Thyroid gland (tissue), 4 donors: Measurements from ENCODE around the gene IFT122.

Source experiments
- POLR2A ChIP-seq, 2 donors: fragments of 450-650 bp; IDR thresholded peaks; one replicate each; pipeline ENCODE4 v1.6.1; 2017; ENCODE audit warnings: antibody characterized with exemption in 2 of 2, mild to moderate bottlenecking in 2 of 2, moderate library complexity in 1 of 2
- TF ChIP-seq, protein P1 (sequence below), 6 experiments: fragments of 200-600 bp in 3 of 6; fragments of 450-650 bp in 3 of 6; sonication (generic) in 3 of 6; IDR thresholded peaks; one replicate each; pipeline ENCODE4 v1.5.1; 2016 to 2019; ENCODE audit warnings: antibody characterized with exemption in 6 of 6, mild to moderate bottlenecking in 2 of 6, inconsistent platforms in 1 of 6, moderate library complexity in 1 of 6

DNA sequence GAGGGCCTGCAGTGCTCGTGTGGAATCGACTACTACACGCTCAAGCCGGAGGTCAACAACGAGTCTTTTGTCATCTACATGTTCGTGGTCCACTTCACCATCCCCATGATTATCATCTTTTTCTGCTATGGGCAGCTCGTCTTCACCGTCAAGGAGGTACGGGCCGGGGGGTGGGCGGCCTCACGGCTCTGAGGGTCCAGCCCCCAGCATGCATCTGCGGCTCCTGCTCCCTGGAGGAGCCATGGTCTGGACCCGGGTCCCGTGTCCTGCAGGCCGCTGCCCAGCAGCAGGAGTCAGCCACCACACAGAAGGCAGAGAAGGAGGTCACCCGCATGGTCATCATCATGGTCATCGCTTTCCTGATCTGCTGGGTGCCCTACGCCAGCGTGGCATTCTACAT is 92.2 kb downstream of the IFT122 start:
- TF ChIP-seq, protein P1, sequence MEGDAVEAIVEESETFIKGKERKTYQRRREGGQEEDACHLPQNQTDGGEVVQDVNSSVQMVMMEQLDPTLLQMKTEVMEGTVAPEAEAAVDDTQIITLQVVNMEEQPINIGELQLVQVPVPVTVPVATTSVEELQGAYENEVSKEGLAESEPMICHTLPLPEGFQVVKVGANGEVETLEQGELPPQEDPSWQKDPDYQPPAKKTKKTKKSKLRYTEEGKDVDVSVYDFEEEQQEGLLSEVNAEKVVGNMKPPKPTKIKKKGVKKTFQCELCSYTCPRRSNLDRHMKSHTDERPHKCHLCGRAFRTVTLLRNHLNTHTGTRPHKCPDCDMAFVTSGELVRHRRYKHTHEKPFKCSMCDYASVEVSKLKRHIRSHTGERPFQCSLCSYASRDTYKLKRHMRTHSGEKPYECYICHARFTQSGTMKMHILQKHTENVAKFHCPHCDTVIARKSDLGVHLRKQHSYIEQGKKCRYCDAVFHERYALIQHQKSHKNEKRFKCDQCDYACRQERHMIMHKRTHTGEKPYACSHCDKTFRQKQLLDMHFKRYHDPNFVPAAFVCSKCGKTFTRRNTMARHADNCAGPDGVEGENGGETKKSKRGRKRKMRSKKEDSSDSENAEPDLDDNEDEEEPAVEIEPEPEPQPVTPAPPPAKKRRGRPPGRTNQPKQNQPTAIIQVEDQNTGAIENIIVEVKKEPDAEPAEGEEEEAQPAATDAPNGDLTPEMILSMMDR (IDR thresholded peaks at IDR 0.05): no peak
- TF ChIP-seq POLR2A (IDR thresholded peaks at IDR 0.05): no peak
